HG02885 (cell line): ENCODE results near the gene MMP24.
"Not testable (repeated sequence)": the region's sequence is repeated elsewhere in the genome, so short reads cannot be mapped to it uniquely, and the experiment has no call there.

Experiments used
- ATAC-seq: cut with Tn5 transposase; IDR thresholded peaks from one replicate; pipeline ENCODE4 v1.9.1; 2021; ENCODE audit warnings: mild to moderate bottlenecking; ENCODE audit not compliant: unreplicated experiment, poor library complexity

The MMP24 gene

GRCh38 chr20:35303735-35304491 lies 77.4 kb downstream of the MMP24 start:
- peak; percentile 56 for ATAC-seq

GRCh38 chr20:35304956-35305355 lies 78.5 kb downstream of the MMP24 start:
- ATAC-seq = no peak

GRCh38 chr20:35305682-35306556 lies 79.4 kb downstream of the MMP24 start:
- no peak for ATAC-seq

GRCh38 chr20:35306931-35307517 lies 80.5 kb downstream of the MMP24 start:
- ATAC-seq = no peak

- no peak for ATAC-seq
Measured at GRCh38 chr20:35307666-35308653, 81.5 kb downstream of the MMP24 start.

- ATAC-seq = no peak
Measured at GRCh38 chr20:35311409-35311808, 84.9 kb downstream of the MMP24 start.

GRCh38 chr20:35311822-35312221 lies 85.3 kb downstream of the MMP24 start:
- ATAC-seq = no peak

GRCh38 chr20:35312318-35312717 lies 85.8 kb downstream of the MMP24 start:
- ATAC-seq = no peak

- ATAC-seq = no peak
Measured at GRCh38 chr20:35314816-35315631, 88.5 kb downstream of the MMP24 start.

- not testable (repeated sequence) for ATAC-seq
Measured at GRCh38 chr20:35315632-35316020, 89.1 kb downstream of the MMP24 start.

GRCh38 chr20:35316086-35316485 lies 89.6 kb downstream of the MMP24 start:
- no peak for ATAC-seq

- no peak for ATAC-seq
Measured at GRCh38 chr20:35317416-35318210, 91.1 kb downstream of the MMP24 start.

GRCh38 chr20:35318502-35319157 lies 92.1 kb downstream of the MMP24 start:
- no peak for ATAC-seq

GRCh38 chr20:35319192-35319870 lies 92.8 kb downstream of the MMP24 start:
- ATAC-seq = no peak

- no peak for ATAC-seq
Measured at GRCh38 chr20:35319871-35320197, 93.3 kb downstream of the MMP24 start.

- no peak for ATAC-seq
Measured at GRCh38 chr20:35320396-35321126, 94.1 kb downstream of the MMP24 start.

- ATAC-seq = no peak
Measured at GRCh38 chr20:35325401-35325800, 98.9 kb downstream of the MMP24 start.
